G401.6 (cell line): ENCODE measurements around the gene PERP.
A peak's percentile ranks its signal among the peaks of the same experiment; 100 is the strongest.
"Not testable (repeated sequence)": the region's sequence is repeated elsewhere in the genome, so short reads cannot be mapped to it uniquely, and the experiment has no call there.

Source experiments
- FAIRE-seq: peaks from 2 replicates; lab custom pipeline; 2012; peaks lifted over from hg19 to GRCh38; lab: Jason Lieb, UNC

The PERP gene

GRCh38 chr6:138105446-138105845 is 1.8 kb downstream of the PERP start:
- FAIRE-seq: no peak

- no peak for FAIRE-seq
These were observed 2.5 kb downstream of the PERP start for GRCh38 chr6:138104618-138105213.

GRCh38 chr6:138103871-138104270 is 3.3 kb downstream of the PERP start:
- FAIRE-seq: no peak

- peak; percentile 97 for FAIRE-seq
These were observed 5.1 kb downstream of the PERP start for GRCh38 chr6:138101946-138102731.

GRCh38 chr6:138099832-138100231 is 7.4 kb downstream of the PERP start:
- FAIRE-seq: no peak

- FAIRE-seq: no peak
These were observed 8.9 kb downstream of the PERP start for GRCh38 chr6:138098306-138098705.

GRCh38 chr6:138094260-138094659 is 13.0 kb downstream of the PERP start:
- FAIRE-seq: no peak

GRCh38 chr6:138093632-138094031 is 13.6 kb downstream of the PERP start:
- peak; percentile 54 for FAIRE-seq

- no peak for FAIRE-seq
These were observed 14.5 kb downstream of the PERP start for GRCh38 chr6:138092686-138093085.

- peak; percentile 60 for FAIRE-seq
These were observed 17.9 kb downstream of the PERP start for GRCh38 chr6:138089325-138089724.

GRCh38 chr6:138088326-138088762 is 18.9 kb downstream of the PERP start:
- peak; percentile 83 for FAIRE-seq

GRCh38 chr6:138087593-138088325 is 19.5 kb downstream of the PERP start:
- FAIRE-seq: peak; percentile 17

GRCh38 chr6:138086573-138087196 is 20.5 kb downstream of the PERP start:
- FAIRE-seq: peak; percentile 93

GRCh38 chr6:138085839-138086222 is 21.4 kb downstream of the PERP start:
- FAIRE-seq: no peak

GRCh38 chr6:138084904-138085838 is 22.0 kb downstream of the PERP start:
- no peak for FAIRE-seq

GRCh38 chr6:138082232-138082631 is 25.0 kb downstream of the PERP start:
- no peak for FAIRE-seq

GRCh38 chr6:138079556-138079955 is 27.7 kb downstream of the PERP start:
- not testable (repeated sequence) for FAIRE-seq

GRCh38 chr6:138078491-138078890 is 28.7 kb downstream of the PERP start:
- no peak for FAIRE-seq

GRCh38 chr6:138073264-138073663 is 34.0 kb downstream of the PERP start:
- peak; percentile 97 for FAIRE-seq

- FAIRE-seq: no peak
These were observed 43.5 kb downstream of the PERP start for GRCh38 chr6:138063726-138064125.

GRCh38 chr6:138054982-138055381 is 52.2 kb downstream of the PERP start:
- FAIRE-seq: no peak

- no peak for FAIRE-seq
These were observed 54.4 kb downstream of the PERP start for GRCh38 chr6:138052783-138053182.
